22Rv1 (cell line): ENCODE data around the gene SPANXN5.
"Not testable (repeated sequence)": the region's sequence is repeated elsewhere in the genome, so short reads cannot be mapped to it uniquely, and the experiment has no call there.

Experiments
- CTCF ChIP-seq: fragments of 450-650 bp; IDR thresholded peaks from 2 replicates; pipeline ENCODE4 v1.5.1; 2017; ENCODE audit warnings: mild to moderate bottlenecking
- ZFX ChIP-seq: fragments of 450-650 bp; IDR thresholded peaks from 2 replicates; pipeline ENCODE4 v1.6.1; 2017; ENCODE audit warnings: antibody characterized with exemption, borderline replicate concordance

- TF ChIP-seq CTCF, ZFX: not testable (repeated sequence)
Observed at GRCh38 chrX:52750952-52751351, 46.3 kb downstream of the SPANXN5 start, which contains the start of gene SSX2B.
